OCI-LY3 (cell line): ENCODE results near the gene RNF128.

ENCODE experiments used
- EZH2phosphoT487 ChIP-seq: fragments of 200-600 bp; shearing (Covaris generic); IDR thresholded peaks from 2 replicates; pipeline ENCODE4 v1.6.1; 2018; ENCODE audit warnings: antibody characterized with exemption, mixed run types, low read depth
- TF ChIP-seq, protein P1 (sequence below): fragments of 200-600, 300-600 bp; sonication (generic); IDR thresholded peaks from 2 replicates; pipeline ENCODE4 v1.5.1; 2014; ENCODE audit warnings: antibody characterized with exemption, low read length, low read depth

DNA sequence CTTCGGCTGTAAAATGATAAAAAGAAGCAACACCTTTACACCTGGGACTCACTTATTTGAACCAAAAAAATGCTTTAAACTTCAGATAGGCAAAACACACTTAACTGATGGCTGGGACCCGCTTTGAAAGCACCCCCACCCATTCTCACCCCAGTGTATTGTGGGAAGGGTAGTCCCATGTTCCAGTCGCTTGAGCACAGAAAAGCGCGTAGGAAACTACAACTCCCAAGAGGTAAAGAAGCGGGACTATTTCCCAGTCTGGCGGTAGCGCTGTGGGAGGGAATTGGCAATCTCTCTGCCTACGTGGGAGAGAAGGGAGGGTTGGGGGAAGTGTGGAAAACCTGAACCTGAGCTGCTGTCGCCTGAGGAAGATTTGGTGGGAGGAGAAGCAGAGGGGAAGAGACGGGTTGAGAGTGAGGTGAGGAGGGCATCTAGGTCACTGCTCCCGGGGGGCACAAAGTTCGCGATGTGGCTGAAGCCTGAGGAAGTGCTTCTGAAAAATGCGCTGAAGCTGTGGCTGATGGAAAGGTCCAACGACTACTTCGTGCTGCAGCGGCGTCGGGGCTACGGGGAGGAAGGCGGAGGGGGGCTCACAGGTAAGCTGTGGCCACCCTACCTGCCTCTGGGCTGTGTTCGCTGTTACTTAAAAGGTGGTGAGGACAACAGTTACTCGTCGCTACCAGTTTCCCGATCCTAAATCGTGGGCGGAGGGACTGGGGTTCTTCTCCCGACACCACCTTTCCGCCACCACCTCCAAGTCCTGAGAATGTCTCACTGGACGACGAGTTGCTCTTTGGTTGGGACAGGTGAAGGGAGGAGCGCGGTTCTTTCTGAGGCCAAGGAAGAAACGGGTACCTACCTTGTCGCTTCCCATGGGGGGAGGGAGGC is 76.1 kb downstream of the RNF128 start, which contains the start of gene TBC1D8B:
- no peak for TF ChIP-seq EZH2phosphoT487
- TF ChIP-seq, protein P1, sequence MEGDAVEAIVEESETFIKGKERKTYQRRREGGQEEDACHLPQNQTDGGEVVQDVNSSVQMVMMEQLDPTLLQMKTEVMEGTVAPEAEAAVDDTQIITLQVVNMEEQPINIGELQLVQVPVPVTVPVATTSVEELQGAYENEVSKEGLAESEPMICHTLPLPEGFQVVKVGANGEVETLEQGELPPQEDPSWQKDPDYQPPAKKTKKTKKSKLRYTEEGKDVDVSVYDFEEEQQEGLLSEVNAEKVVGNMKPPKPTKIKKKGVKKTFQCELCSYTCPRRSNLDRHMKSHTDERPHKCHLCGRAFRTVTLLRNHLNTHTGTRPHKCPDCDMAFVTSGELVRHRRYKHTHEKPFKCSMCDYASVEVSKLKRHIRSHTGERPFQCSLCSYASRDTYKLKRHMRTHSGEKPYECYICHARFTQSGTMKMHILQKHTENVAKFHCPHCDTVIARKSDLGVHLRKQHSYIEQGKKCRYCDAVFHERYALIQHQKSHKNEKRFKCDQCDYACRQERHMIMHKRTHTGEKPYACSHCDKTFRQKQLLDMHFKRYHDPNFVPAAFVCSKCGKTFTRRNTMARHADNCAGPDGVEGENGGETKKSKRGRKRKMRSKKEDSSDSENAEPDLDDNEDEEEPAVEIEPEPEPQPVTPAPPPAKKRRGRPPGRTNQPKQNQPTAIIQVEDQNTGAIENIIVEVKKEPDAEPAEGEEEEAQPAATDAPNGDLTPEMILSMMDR = no peak
